Cerebellar nuclear complex (tissue), 1 donor: Measurements from ENCODE around the gene NGRN.
"Not testable (repeated sequence)": the region's sequence is repeated elsewhere in the genome, so short reads cannot be mapped to it uniquely, and the experiment has no call there.

ENCODE experiments used
- DNase-seq, 2 experiments: peaks; one replicate each; lab custom pipeline; 2025; lab: John Stamatoyannopoulos, UW

NGRN gene

DNA sequence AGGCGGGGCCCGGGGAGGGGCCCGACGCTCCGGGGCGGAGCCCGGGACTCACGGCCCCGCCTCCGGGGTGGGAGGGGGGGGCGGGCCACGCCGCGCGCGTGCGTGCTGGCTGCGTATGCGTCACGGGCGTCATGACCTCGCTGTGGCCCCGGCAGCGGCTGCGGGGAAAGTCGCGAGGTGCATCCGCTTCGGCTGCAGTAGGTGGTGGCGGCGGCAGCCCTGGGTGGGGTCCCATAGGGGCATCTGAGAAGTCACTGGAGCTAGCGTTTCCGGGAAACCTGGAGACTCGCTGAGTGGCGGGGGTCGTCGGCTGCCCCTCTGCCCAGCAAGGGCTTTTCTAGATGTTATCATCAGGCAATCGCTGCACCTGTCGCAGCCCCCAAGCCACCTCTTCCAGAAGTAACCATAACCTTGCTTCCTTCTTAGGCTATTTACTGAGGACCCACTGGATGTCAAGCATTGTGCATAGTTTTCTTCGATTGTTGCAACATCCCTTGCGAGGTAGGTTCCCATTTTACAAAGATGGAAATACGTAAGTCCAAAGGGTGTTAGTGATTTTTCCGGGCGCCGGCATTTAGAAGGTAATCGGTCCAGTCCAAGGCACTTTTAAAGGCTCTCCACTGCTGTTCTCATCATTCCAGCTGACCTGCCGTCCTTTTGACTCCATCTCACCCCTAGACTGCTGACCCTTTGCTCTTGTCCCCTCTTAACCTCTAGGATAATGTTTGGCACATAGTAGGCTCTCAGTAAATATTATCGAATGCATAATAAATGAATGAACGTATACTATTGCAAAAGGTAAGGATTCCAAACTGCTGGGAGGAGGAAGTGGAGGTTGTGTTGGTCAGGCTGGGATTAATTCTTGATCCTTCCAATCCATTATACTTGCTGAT is 31.1 kb upstream of the NGRN start, which contains the start of gene GDPGP1:
TSS of gene GDPGP1 (plus strand) at position 114 of the 893 bp plus-strand sequence. CDS start 6,700 bp downstream, outside the sequence.
- peak; percentile 49 to 61 for DNase-seq

DNA sequence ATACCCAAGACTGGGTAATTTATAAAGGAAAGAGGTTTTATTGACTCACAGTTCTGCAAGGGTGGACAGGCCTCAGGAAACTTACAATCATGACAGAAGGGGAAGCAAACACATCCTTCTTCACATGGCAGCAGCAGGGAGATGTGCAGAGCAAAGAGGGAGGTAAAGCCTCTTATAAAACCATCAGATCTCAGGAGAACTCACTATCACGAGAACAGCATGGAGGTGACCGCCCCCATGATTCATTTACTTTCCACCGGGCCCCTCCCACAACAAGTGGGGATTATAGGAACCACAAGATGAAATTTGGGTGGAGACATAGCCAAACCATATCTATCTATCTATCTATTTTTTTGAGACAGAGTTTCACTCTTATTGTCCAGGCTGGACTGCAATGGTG is 26.1 kb upstream of the NGRN start:
- DNase-seq = no peak

DNA sequence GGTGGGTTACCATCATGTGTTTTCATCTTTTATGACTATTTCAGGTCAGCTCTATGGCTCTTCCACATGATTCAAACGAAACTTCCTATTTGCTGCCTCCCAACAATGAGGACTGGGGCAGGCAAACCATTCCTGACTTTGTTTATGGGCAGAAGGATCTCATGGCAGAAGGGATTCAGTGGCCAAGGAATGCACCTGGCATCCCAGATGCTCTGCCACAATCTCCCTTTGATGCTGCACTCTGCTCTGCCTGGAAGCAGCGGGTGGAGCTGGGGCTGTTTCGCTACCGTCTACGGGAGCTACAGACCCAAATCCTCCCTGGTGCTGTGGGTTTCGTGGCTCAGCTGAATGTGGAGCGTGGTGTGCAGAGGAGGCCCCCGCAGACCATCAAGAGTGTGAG is 24.6 kb upstream of the NGRN start:
- peak in 1 of 2 experiments; percentile 6 for DNase-seq

DNA sequence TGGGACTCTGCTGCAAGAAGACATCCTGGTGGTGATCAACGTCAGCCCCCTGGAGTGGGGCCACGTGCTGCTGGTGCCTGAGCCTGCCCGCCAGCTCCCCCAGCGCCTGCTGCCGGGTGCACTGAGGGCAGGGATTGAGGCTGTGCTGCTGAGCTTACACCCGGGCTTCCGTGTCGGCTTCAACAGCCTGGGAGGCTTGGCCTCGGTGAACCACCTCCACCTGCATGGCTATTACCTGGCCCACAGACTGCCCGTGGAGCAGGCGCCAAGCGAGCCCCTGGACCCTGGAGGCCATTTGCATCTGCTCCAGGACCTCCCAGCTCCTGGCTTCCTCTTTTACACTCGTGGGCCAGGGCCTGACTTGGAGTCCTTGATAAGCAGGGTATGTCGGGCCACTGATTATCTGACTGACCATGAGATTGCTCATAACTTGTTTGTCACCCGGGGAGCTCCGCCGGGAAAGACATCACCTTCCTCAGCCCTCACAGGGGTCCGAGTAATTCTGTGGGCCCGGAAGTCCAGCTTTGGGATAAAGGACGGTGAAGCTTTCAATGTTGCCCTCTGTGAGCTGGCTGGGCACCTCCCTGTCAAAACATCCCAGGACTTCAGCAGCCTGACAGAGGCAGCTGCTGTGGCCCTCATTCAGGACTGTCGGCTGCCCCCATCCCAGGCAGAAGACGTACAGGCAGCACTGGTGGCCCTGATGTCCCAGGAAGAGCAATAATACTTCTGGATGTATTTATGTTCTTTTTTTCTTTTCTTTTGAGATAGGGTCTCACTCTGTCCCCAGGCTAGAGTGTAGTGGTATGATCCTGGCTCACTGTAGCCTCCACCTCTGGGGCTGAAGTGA is 23.9 kb upstream of the NGRN start:
- DNase-seq = no peak

DNA sequence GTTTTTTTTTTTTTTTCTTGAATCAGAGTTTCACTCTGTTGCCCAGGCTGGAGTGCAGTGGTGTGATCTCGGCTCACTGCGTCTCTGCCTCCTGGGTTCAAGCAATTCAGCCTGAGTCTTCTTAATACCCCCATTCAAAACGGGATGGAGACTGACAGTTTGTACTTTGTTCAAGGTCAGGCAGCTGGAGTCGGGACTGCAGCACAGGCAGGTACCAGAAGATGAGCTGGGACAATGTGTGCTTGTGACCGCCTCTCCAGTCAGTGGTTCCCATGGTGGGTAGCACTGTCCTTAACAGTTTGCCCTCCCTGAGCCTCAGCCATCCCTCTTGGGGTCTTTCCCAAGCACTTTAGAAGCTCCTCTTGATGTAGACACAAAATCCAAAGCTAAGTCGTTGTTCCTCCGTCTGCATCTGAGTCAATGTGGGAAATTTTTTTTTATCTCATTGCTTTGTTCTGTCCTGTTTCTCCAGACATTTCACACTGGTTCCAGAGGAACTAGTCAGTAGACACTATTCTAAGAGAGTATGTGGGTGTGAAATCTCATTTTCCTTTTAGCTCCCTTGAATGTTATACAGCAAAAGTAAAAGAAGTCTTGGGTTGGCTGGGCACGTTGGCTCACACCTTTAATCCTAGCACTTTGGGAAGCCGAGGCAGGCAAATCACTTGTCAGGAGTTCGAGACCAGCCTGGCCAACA is 21.4 kb upstream of the NGRN start:
- no peak for DNase-seq

DNA sequence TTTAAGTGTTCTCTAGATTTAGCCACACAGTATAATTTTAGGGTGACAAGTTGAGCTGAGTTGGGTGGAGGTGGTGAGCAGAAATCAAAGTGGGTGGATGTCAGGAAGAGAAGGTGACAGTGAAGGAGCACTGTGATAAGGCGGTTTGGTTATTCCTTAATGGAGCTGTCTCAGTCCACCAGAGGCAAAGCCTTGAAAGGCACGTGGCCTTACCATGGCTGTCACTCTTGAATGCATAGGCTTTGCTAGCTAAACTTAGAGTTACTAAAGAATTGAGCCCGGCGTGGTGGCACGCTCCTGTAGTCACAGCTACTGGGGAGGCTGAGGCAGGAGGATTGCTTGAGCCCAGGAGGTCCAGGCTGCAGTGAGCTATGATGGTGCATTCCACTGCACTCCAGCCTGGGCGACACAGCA is 16.7 kb upstream of the NGRN start:
- no peak for DNase-seq

DNA sequence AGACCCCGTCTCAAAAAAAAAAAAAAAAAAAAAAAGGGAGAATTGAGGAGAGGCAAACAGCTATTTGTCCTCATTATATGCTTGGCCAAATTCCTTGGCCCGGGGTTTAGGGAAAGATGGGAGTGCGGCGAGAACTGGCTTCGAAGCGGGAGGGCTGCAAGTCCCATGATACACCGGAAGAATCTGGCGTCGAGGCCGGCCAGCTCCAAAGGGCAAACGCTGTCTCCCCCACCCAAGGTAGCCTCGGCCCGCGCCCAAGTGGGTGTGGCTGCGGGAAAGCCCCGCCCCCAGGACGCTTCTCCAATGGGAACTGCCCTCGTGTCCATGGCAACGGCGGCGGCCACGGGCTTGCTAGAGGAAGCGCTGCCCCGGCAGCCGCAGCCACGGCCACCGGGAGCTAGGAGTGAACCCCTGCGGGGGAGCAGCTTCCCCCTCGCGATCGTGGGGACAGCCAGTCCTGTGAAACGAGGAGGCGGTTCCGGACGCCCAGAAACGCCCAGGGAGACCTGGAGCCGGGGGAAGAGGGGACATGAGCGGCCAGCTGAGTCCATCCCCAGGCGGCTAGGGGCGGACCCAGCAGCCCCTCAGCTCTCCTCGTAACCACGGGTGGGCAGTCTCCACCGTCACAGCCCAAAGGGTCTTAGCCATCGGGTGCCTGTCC is 16.1 kb upstream of the NGRN start, which contains the start of gene TTLL13:
TSS of gene TTLL13 (plus strand) at position 354 of the 661 bp plus-strand sequence. CDS start 1,075 bp downstream, outside the sequence.
- peak; percentile 75 to 83 for DNase-seq

DNA sequence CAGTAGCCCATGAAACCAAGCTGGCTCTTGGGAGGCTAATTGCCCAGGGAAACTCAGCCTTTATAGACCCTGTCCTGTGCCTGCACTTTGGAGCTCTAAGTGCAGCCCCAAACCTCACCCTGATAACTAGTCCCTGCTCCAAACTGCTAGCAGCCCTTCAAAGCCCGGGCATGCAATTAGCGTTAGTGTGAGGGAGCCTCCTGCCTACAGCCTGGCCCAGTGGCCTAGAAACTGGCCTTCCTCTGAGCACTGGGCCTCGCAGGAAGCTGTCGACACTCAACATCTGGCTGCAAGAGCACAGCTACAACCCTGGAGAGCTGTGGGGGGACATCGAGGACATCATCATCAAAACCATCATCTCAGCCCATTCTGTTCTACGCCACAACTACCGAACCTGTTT is 7.7 kb upstream of the NGRN start:
- DNase-seq = no peak

DNA sequence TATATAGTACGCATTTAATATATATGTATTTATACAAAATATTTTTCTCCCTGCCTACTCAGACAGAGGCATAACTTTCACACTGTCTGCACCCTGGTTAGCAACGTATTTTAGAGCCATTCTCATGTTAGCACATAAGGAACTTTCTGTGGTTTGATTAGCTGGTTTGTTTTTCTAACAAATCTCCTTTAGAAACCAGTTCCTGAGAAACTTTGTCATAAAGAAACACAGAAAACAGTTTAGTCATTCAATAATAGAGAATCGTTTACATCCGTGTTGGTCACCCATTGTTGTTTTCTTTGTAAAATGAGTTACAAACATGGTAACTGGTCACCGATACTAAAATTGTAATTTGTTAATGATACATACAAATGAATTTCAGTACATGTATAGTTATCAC is 5.9 kb upstream of the NGRN start:
- no peak for DNase-seq

DNA sequence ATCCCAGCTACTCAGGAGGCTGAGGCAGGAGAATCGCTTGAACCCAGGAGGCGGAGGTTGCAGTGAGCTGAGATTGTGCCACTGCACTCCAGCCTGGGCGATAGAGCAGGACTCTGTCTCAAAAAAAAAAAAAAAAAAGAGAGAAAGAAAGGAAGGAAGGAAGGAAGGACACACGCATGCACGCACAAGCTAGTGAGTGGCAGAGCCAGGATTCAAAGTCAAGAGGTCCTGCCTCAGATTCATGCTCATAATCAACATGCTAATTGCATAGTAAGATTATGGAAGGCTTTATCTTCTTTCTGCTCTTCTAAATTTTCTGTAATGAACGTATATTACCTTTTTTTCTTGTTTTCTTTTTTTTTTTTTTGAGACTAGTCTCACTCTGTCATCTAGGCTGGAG is 4.7 kb upstream of the NGRN start:
- DNase-seq = not testable (repeated sequence)

DNA sequence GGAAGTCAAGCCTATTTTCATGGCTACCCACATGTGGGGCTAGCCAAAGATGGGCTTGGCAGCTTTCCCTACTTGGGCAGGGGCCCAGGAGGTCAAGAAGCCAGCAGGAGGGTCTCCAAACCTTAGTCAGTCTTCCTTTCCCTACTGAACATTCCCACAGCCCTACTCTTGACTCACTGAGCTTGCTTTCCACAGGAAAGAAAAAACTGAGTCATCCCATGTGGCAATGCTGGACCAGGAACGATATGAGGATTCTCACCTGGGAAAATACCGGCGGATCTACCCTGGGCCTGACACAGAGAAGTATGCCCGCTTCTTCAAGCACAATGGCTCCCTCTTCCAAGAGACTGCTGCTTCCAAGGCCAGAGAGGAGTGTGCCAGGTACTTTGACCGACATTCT is 3.7 kb upstream of the NGRN start:
- no peak for DNase-seq

DNA sequence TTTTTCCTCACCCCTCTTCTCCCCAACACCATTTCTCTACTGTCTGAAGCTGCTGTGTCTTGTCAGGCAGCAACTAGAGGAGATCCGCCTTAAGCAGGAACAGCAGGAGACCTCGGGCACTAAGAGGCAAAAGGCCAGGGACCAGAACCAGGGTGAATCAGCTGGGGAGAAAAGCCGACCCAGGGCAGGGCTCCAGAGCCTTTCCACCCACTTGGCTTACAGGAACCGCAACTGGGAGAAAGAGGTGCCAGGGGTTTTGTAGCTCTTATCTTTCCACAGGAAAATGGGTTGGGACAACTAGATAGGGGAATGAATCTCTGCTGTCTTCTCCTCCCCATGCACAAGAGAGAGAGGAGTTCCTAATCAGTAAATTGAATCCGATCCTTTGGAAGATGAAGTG is 3.0 kb upstream of the NGRN start:
- DNase-seq = no peak

DNA sequence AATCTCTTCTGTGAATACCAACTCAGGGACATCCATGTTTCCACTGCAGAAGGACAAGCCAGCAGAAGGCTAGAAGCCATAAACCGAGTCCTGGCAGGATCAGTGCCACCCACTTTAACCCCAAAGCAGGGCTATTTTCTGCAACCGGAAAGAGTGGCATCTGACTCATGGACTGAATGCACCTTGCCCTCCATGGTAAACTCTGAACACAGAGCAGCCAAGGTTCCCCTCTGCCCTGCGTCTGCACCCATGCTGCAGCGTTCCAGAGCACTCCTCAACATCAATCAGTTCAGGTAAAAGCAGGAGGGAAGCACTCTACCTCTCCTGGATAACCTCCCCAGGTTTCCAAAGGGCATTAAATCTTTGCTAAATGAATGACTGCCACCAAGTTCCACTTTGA is 801 bp upstream of the NGRN start:
- no peak for DNase-seq

DNA sequence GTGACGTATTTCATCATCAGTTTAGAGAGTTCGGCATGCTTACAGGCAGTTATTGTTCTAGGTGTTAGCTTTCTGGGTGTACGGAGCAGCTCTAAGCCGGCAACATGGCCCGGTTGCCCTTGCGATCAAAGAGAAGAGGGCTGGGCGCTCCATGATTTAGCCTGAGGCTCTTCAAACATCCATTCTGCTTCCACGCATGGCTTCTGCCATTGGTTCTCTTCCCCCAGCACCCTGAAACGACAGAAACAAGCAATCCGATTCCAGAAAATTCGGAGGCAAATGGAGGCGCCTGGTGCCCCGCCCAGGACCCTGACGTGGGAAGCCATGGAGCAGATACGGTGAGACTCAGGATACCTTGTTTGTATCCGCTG is 574 bp downstream of the NGRN start:
- peak in 1 of 2 experiments; percentile 19 for DNase-seq

DNA sequence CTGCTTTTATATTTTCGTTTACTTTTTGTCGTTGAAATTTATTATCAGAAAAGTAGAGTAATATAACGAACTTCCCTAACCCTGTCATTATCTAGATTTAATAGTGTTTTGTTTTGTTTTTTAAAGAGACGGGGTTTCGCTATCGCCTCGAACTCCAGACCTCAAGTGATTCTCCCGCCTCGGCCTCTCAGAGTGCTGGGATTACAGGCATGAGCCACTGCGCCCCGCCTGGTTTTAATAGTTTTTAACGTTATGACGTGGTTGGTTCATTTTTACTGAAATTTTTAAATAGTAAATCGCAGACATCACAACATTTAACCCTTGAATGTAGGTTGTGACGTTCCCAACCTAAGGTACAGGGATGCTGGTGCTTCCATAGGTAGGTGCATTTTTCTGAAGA is 1.0 kb downstream of the NGRN start:
- no peak for DNase-seq

DNA sequence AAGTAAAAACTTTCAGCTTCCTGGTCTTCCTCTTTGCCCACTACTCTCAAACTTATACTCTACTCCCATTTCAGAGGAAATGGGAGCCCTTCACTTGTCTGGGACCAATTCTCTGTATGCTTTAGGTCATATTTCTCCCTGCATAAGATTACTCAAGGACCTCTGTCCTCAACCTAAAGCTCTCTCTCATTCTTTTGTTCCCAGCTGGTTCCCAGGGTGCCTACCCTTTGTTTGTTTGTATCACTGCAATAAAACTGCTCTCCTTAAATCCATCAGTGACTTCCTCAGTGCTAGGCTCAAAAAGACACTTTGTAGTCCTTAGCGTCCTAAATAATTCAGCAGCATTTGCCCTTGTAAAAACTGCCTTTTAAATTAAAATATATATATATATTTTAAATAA is 2.9 kb downstream of the NGRN start:
- no peak for DNase-seq

DNA sequence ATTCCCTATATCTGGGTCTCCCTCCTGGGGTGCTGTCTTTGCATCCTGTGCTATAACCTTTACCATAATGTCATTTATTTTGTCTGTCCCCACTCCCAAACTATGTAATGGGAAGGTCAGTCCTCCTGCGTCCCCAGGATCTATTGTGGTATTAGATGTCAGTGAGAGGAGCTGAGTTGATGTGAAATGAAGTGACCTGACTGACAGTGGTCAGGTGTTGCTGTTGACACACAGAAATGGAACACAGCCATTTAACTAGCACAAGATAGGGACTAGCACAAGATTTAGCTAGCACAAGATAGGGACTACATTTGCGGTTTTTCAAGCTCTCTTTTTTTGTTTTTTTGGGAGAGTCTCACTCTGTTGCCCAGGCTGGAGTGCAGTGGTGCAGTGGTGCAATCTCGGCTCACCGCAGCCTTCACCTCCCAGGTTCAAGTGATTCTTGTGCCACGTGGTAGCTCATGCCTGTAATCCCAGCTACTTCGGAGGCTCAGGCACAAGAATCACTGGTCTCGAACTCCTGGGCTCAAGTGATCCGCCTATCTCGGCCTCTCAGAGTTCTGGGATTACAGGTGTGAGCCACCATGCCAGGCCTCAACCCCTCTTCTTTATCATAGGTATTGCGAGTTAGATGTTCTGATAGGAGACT is 5.2 kb downstream of the NGRN start:
- DNase-seq = no peak

DNA sequence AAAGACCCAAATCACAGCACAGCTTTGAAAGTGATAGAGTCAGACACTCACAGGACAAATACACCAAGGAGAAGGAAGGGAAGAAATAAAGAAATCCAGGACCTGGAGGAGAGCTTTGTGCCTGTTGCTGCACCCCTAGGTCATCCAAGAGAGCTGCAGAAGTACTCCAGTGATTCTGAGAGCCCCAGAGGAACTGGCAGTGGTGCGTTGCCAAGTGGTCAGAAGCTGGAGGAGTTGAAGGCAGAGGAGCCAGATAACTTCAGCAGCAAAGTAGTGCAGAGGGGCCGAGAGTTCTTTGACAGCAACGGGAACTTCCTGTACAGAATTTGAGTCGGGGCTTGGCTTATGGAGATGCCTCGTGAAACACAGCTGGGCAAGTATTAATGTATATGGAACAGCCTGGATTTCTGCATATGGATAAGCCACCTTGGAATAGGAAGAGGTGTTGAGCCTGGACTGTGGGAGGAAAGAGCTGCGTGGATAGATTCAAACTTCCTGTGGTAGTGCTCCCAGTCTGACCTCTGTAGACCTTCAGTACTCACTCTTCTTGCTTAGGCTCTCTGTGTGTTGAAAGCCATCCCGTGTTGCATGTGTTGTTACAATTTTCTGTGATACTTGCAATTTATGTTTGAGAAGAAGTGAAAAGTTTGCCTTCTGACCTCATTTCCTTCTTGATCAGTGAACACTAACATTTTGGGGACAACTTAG is 6.1 kb downstream of the NGRN start:
- no peak for DNase-seq

DNA sequence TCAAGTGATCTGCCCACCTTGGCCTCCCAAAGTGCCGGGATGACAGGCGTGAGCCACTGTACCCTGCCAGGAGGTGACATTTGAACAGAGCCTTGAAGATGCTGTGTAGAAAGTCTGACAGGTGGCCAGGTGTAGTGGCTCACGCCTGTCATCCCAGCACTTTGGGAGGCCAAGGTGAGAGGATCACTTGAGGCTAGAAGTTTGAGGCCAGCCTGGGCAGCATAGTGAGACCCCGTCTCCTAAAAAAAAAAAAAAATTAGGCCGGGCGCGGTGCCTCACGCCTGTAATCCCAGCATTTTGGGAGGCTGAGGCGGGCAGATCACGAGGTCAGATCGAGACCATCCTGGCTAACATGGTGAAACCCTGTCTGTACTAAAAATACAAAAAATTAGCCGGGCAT is 13.0 kb downstream of the NGRN start:
- not testable (repeated sequence) for DNase-seq

DNA sequence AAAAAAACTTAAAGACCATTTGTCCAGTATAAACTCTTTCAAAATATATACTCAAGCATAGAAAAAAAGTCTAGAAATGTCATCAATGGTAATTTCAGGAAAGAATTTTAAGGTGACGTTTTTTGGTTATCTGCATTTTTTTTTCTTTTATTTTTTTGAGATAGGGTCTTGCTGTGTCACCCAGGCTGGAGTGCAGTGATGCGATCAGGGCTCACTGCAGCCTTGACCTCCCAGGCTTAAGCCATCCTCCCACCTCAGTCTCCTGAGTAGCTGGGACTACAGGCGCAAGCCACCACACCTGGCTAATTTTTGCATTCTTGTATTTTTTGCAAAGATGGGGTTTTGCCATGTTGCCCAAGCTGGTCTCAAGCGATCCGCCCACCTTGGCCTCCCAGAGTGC is 15.3 kb downstream of the NGRN start:
- not testable (repeated sequence) for DNase-seq
